ENCODE results near the gene CCDC50.

DNA sequence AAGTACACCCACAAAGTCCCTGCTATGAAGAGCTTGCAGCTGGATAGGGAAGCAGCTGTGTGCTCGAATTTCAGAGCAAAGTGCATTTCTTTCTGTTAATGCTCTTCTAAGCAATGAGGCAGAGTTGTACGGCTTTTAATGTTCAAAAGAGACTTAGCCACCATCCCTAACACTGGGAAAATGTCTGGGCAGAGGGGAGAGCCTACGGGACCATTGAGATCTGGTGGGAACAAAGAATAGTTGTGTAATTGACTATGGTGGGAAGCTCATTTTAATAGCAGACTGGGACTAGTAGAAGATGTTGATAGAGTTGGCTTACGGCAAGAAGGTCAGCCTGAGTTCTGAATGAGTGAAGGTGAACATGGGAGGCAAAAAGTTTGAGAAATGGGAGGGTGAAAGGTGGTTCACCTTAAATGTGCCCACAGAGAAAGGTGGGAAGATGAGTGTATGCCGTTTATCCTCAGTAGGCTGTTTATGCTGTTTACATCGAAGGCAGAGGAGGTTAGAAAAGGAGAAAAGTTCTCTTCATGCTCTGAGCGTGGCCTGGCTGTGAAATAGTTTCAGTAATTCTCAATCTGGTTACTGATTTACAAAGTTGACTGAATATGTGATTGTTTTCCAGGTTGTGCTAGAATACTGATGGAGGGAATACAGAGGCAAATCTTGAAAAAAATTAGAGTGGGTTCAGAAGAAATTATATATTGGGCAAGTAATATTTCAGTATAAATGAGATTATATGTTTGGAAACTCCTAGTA, 24.0 kb downstream of the CCDC50 start:
- TF ChIP-seq RARB (CRISPR knock-in tag; IDR thresholded peaks at IDR 0.05): no peak
- no peak for TF ChIP-seq BACH2 (CRISPR knock-in tag; IDR thresholded peaks at IDR 0.05; ENCODE audit: borderline replicate concordance)
- TF ChIP-seq, protein P1, sequence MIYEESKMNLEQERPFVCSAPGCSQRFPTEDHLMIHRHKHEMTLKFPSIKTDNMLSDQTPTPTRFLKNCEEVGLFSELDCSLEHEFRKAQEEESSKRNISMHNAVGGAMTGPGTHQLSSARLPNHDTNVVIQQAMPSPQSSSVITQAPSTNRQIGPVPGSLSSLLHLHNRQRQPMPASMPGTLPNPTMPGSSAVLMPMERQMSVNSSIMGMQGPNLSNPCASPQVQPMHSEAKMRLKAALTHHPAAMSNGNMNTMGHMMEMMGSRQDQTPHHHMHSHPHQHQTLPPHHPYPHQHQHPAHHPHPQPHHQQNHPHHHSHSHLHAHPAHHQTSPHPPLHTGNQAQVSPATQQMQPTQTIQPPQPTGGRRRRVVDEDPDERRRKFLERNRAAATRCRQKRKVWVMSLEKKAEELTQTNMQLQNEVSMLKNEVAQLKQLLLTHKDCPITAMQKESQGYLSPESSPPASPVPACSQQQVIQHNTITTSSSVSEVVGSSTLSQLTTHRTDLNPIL (CRISPR knock-in tag; IDR thresholded peaks at IDR 0.05; ENCODE audit: low read depth): no peak
- TF ChIP-seq OSR1 (CRISPR knock-in tag; IDR thresholded peaks at IDR 0.05): no peak
- no peak for TF ChIP-seq PPARA (CRISPR knock-in tag; IDR thresholded peaks at IDR 0.05; ENCODE audit: borderline replicate concordance)
- TF ChIP-seq, protein P2, sequence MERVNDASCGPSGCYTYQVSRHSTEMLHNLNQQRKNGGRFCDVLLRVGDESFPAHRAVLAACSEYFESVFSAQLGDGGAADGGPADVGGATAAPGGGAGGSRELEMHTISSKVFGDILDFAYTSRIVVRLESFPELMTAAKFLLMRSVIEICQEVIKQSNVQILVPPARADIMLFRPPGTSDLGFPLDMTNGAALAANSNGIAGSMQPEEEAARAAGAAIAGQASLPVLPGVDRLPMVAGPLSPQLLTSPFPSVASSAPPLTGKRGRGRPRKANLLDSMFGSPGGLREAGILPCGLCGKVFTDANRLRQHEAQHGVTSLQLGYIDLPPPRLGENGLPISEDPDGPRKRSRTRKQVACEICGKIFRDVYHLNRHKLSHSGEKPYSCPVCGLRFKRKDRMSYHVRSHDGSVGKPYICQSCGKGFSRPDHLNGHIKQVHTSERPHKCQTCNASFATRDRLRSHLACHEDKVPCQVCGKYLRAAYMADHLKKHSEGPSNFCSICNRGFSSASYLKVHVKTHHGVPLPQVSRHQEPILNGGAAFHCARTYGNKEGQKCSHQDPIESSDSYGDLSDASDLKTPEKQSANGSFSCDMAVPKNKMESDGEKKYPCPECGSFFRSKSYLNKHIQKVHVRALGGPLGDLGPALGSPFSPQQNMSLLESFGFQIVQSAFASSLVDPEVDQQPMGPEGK (CRISPR knock-in tag; IDR thresholded peaks at IDR 0.05; ENCODE audit: borderline replicate concordance): no peak
- TF ChIP-seq ZFP3 (CRISPR knock-in tag; IDR thresholded peaks at IDR 0.05): no peak
- no peak for TF ChIP-seq SNAI2 (CRISPR knock-in tag; IDR thresholded peaks at IDR 0.05)
- TF ChIP-seq CSDC2 (CRISPR knock-in tag; IDR thresholded peaks at IDR 0.05): no peak
- TF ChIP-seq ISL1 (CRISPR knock-in tag; IDR thresholded peaks at IDR 0.05): no peak
- TF ChIP-seq ZC3H10 (CRISPR knock-in tag; IDR thresholded peaks at IDR 0.05): no peak

Measured in SK-N-SH treated with all-trans-retinoic acid at 6 μM for 48 hours (cell line).